Activated B cell treated with CpG ODN at 0.5 μM for 24 hours (primary cell): ENCODE results near the gene SFRP4. TPM values are rescaled to one million over a fixed set of nuclear protein-coding genes. Genes with fewer than 3 reads are reported as not detected.

ENCODE experiments used
- ATAC-seq: fragments of 200-7000 bp; cut with Tn5 transposase; one replicate; pipeline ENCODE4 v1.10.0; 2021; ENCODE audit warnings: low read depth, mild to moderate bottlenecking, moderate library complexity
- CTCF ChIA-PET: fragments of 350-600 bp; sonication (Branson Sonifier 250); formaldehyde crosslinking; loops from one replicate; lab custom pipeline; 2021; ENCODE audit warnings: antibody characterized with exemption; lab: Charles Lee
- POLR2A ChIA-PET: fragments of 350-600 bp; sonication (Branson Sonifier 250); formaldehyde crosslinking; loops from one replicate; lab custom pipeline; 2021; ENCODE audit warnings: antibody characterized with exemption; lab: Charles Lee
- DNase-seq: peaks from one replicate; pipeline ENCODE4 v3.0.0; 2022
- H3K27ac Mint-ChIP-seq: one replicate; pipeline ENCODE4 v1.8.0; 2020; ENCODE audit warnings: mixed read lengths
- H3K27me3 Mint-ChIP-seq: one replicate; pipeline ENCODE4 v1.8.0; 2021; ENCODE audit warnings: mixed read lengths
- H3K36me3 Mint-ChIP-seq: one replicate; pipeline ENCODE4 v1.8.0; 2021; ENCODE audit warnings: low read depth, mixed read lengths
- H3K4me1 Mint-ChIP-seq: one replicate; pipeline ENCODE4 v1.8.0; 2021; ENCODE audit warnings: mixed read lengths
- H3K4me3 Mint-ChIP-seq: one replicate; pipeline ENCODE4 v1.8.0; 2020; ENCODE audit warnings: mild to moderate bottlenecking, mixed read lengths
- H3K9me3 Mint-ChIP-seq: one replicate; pipeline ENCODE4 v1.8.0; 2020; ENCODE audit warnings: mixed read lengths
- CTCF ChIP-seq: fragments of 200-600 bp; IDR thresholded peaks from one replicate; pipeline ENCODE4 v1.8.0; 2022; ENCODE audit warnings: antibody characterized with exemption, mild to moderate bottlenecking
- intact Hi-C: fragments of 100-400 bp; cut with micrococcal nuclease; formaldehyde crosslinking; loops from one replicate; pipeline ENCODE4 v1.15.1; 2024
- total RNA-seq: library from RNA; stranded (reverse); gene quantifications from 2 replicates; pipeline ENCODE4 v1.2.3, GENCODE V29; 2022

Gene SFRP4
- total RNA-seq, 1 donor from 2014 or later, result not detected

GRCh38 chr7:37923996-37924395 is 7.4 kb upstream of the SFRP4 start:
- POLR2A ChIA-PET, result no interaction called here
- ATAC-seq (no peak), DNase-seq (no peak)
- TF ChIP-seq CTCF, result no peak
- H3K9me3 Mint-ChIP-seq, result peaks cover 4% of the 10 kb centered on the region
- peaks cover 34% of the 10 kb centered on the region for H3K27me3 Mint-ChIP-seq
- H3K36me3 Mint-ChIP-seq, result no peaks in the 10 kb centered on the region
- peaks cover 14% of the 10 kb centered on the region for H3K4me1 Mint-ChIP-seq
- intact Hi-C loops, result no loop called here
- H3K4me3 Mint-ChIP-seq, result no peak overlapping the region
- H3K27ac Mint-ChIP-seq, result no peak overlapping the region
- CTCF ChIA-PET, result no interaction called here

DNA sequence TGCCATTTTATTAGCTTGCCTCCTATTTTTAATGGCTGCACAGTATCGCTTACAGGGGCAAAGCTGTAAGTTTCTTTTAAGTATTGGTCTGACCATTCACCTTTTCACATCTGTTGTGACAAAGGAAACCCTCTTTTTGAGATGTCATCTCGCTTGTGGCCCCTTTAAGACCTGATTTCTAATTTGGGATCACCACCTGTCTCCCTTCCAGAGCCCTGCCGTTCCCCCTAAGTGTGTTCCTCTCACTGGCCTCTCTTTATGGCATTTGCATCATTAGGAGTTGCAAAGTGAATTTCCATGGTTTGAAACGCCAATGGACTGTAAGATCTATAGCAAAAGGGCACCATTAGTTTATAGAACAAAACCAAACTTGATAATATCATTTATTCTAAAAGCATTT is 5.3 kb upstream of the SFRP4 start:
- peaks cover 22% of the 10 kb centered on the region for H3K4me1 Mint-ChIP-seq
- DNase-seq (no peak), ATAC-seq (no peak)
- H3K27ac Mint-ChIP-seq, result no peak overlapping the region
- H3K36me3 Mint-ChIP-seq, result no peaks in the 10 kb centered on the region
- CTCF ChIA-PET, result no interaction called here
- POLR2A ChIA-PET, result no interaction called here
- TF ChIP-seq CTCF, result no peak
- H3K9me3 Mint-ChIP-seq, result peaks cover 4% of the 10 kb centered on the region
- no peak overlapping the region for H3K4me3 Mint-ChIP-seq
- intact Hi-C loops, result loop anchor here (2.0 kb wide), 1 partner anchor 301 kb away; no protein-coding TSS in a partner anchor
- peaks cover 46% of the 10 kb centered on the region for H3K27me3 Mint-ChIP-seq

DNA sequence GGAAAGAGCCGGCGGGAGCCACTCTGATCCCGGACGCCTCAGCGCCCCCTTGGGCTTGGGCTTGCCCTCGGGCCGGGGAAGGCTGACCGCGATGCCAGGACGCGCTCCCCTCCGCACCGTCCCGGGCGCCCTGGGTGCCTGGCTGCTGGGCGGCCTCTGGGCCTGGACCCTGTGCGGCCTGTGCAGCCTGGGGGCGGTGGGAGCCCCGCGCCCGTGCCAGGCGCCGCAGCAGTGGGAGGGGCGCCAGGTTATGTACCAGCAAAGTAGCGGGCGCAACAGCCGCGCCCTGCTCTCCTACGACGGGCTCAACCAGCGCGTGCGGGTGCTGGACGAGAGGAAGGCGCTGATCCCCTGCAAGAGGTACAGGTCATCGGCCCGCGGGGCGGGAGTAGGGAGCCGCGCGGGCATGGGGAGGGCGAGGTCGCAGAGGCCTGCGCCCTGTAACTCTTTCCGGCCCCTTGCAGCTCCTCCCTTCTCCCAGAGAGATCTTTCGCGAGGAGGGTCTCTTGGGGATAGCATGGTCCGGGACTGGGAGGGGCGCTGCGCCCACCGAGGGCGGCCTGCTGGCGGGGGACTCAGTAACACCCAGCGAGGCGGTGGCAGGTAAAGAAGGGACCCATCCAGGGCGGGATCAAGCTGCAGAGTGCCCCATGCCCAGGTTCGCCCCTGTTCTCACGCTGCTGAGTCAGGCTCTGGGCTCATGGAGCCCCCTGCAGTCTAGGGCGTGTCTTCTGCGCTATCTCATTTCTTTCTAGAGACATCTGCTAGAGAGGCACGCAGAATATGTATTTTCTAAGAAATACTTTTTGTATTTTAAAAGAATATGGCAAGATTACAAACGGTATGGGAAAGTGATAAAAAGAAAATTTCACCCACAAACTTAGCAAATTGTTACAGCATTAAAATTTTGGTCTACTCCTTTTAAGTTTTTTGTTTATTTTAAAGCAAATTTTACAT is 4.5 kb upstream of the SFRP4 start:
- POLR2A ChIA-PET, result no interaction called here
- intact Hi-C loops, result loop anchor here (2.0 kb wide), 1 partner anchor 302 kb away; no protein-coding TSS in a partner anchor
- Mint-ChIP-seq H3K27me3 (peaks cover 48% of the 10 kb centered on the region), H3K4me3 (peak overlapping the region; percentile 77), H3K27ac (no peak overlapping the region), H3K9me3 (peaks cover 4% of the 10 kb centered on the region), H3K36me3 (no peaks in the 10 kb centered on the region), H3K4me1 (peaks cover 27% of the 10 kb centered on the region)
- peak; percentile 20 for DNase-seq
- peak; percentile 45 for ATAC-seq
- no peak for TF ChIP-seq CTCF
- CTCF ChIA-PET, result no interaction called here

DNA sequence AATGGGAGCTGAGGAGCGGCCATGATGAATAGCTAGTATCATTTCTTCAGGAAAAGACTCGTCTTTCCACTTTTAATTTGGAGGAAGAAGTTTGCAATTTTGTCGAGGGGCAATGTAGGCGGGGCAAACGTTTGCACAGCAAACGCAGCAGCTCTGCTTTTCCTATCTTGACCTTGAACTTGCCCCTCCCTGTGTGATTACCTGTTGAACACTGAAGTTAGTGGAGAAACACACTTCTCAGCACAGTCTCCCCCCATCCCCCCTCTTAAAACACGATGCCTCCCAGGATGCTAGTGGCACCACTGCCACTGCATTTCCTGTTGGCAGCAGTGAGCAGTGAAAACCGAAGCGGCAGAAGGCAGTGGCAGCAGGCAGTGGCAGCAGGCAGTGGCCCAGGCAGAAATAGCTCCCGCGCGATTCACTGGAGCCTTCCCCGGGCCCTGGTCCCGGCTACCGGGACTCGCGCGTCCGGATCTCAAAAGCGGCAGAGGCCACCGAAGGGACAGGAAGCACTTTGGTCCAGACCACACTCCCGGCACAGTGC is 3.8 kb upstream of the SFRP4 start, which contains the start of gene EPDR1:
TSS of gene EPDR1 (plus strand) at position 336 of the 544 bp plus-strand sequence. CDS start 300 bp downstream, outside the sequence.
- no peak within 1 kb of the TSS for H3K27ac Mint-ChIP-seq
- POLR2A ChIA-PET, result no interaction called here

More for the DNA sequence above, 3.8 kb upstream of the SFRP4 start, which contains the start of gene EPDR1:
- H3K9me3 Mint-ChIP-seq, result peaks cover 2% of the 10 kb centered on the region
- peaks cover 50% of the 10 kb centered on the region for H3K27me3 Mint-ChIP-seq
- H3K4me3 Mint-ChIP-seq, result peak within 1 kb of the TSS; percentile 77
- peaks cover 33% of the 10 kb centered on the region for H3K4me1 Mint-ChIP-seq
- no peaks in the 10 kb centered on the region for H3K36me3 Mint-ChIP-seq
- ATAC-seq (peak; percentile 77), DNase-seq (no peak)
- no peak for TF ChIP-seq CTCF
- intact Hi-C loops, result loop anchor here (2.0 kb wide), 1 partner anchor 302 kb away; no protein-coding TSS in a partner anchor
- CTCF ChIA-PET, result no interaction called here
